Suprapubic skin (tissue), 4 donors: ENCODE results near the gene NEURL1. TPM values are rescaled to one million over a fixed set of nuclear protein-coding genes. Genes with fewer than 3 reads are reported as not detected.

Source experiments
- DNase-seq, 2 donors: peaks; one replicate each; pipeline ENCODE4 v3.0.0-alpha.2; 2019; ENCODE audit warnings: low spot score in 2 of 2
- H3K27ac ChIP-seq: fragments of 200-600 bp; sonication (generic); one replicate; pipeline ENCODE4 v1.5.1; 2019
- H3K27me3 ChIP-seq: fragments of 200-600 bp; sonication (generic); one replicate; pipeline ENCODE4 v1.5.1; 2019
- H3K36me3 ChIP-seq: fragments of 200-600 bp; sonication (generic); one replicate; pipeline ENCODE4 v1.5.1; 2019
- H3K4me1 ChIP-seq: fragments of 200-600 bp; sonication (generic); one replicate; pipeline ENCODE4 v1.5.1; 2019
- H3K4me3 ChIP-seq: fragments of 200-600 bp; sonication (generic); one replicate; pipeline ENCODE4 v1.5.1; 2019; ENCODE audit warnings: mild to moderate bottlenecking
- H3K9me3 ChIP-seq: fragments of 200-600 bp; sonication (generic); one replicate; pipeline ENCODE4 v1.5.1; 2019
- CTCF ChIP-seq, 2 donors: fragments of 200-600 bp in 1 of 2; fragments of 450-650 bp in 1 of 2; sonication (generic) in 1 of 2; IDR thresholded peaks; one replicate each; pipeline ENCODE4 v1.5.1; 2016 to 2019; ENCODE audit warnings: antibody characterized with exemption in 2 of 2, mild to moderate bottlenecking in 1 of 2, moderate library complexity in 1 of 2
- EP300 ChIP-seq: sonication (generic); formaldehyde crosslinking; IDR thresholded peaks from one replicate; pipeline ENCODE4 v1.6.1; 2017; ENCODE audit warnings: antibody characterized with exemption
- POLR2A ChIP-seq, 2 donors: fragments of 450-650 bp; IDR thresholded peaks; one replicate each; pipeline ENCODE4 v1.6.1; 2017; ENCODE audit warnings: antibody characterized with exemption in 2 of 2, mild to moderate bottlenecking in 2 of 2, moderate library complexity in 2 of 2
- POLR2AphosphoS5 ChIP-seq, 3 donors: sonication (generic); formaldehyde crosslinking; IDR thresholded peaks; one replicate each; pipeline ENCODE4 v1.6.1; 2017; ENCODE audit warnings: antibody characterized with exemption in 3 of 3
- WGBS: methylation state at CpG from one replicate; pipeline ENCODE4 v1.1.5; 2018; 5-methylcytosine and 5-hydroxymethylcytosine counted together
- total RNA-seq, 4 donors: library from RNA; depleted of rRNA; stranded (reverse); fragments of >200 nt; gene quantifications; one replicate each; pipeline ENCODE4 v1.1.0, GENCODE V29; 2016

The NEURL1 gene
- total RNA-seq, 4 donors from 2014 or later: 0.18 to 0.30 TPM; not detected in 2

GRCh38 chr10:103622935-103623574 is 129.6 kb downstream of the NEURL1 start:
- Histone ChIP-seq H3K9me3 (no peaks in the 10 kb centered on the region), H3K4me1 (peaks cover 57% of the 10 kb centered on the region), H3K27me3 (no peaks in the 10 kb centered on the region), H3K36me3 (peaks cover 91% of the 10 kb centered on the region), H3K4me3 (no peak overlapping the region), H3K27ac (no peak overlapping the region)
- no peak for DNase-seq
- TF ChIP-seq EP300 (no peak), POLR2AphosphoS5 (IDR thresholded peaks at IDR 0.05) (no peak), POLR2A (IDR thresholded peaks at IDR 0.05) (no peak), CTCF (IDR thresholded peaks at IDR 0.05) (no peak)
- 72% methylated on average over 9 of the region's 11 CpGs for WGBS

GRCh38 chr10:103626178-103626577 is 132.7 kb downstream of the NEURL1 start:
- TF ChIP-seq POLR2A (IDR thresholded peaks at IDR 0.05) (no peak), EP300 (no peak), CTCF (IDR thresholded peaks at IDR 0.05) (no peak), POLR2AphosphoS5 (IDR thresholded peaks at IDR 0.05) (no peak)
- H3K4me1 ChIP-seq: peaks cover 29% of the 10 kb centered on the region
- peaks cover 67% of the 10 kb centered on the region for H3K36me3 ChIP-seq
- no peaks in the 10 kb centered on the region for H3K27me3 ChIP-seq
- H3K9me3 ChIP-seq: no peaks in the 10 kb centered on the region
- DNase-seq: no peak
- H3K4me3 ChIP-seq: no peak overlapping the region
- 63% methylated on average over 6 of the region's 11 CpGs for WGBS
- H3K27ac ChIP-seq: no peak overlapping the region

GRCh38 chr10:103627111-103627892 is 133.8 kb downstream of the NEURL1 start:
- DNase-seq: no peak
- peaks cover 56% of the 10 kb centered on the region for H3K36me3 ChIP-seq
- H3K9me3 ChIP-seq: no peaks in the 10 kb centered on the region
- TF ChIP-seq POLR2A (IDR thresholded peaks at IDR 0.05) (no peak), EP300 (no peak), CTCF (IDR thresholded peaks at IDR 0.05) (no peak), POLR2AphosphoS5 (IDR thresholded peaks at IDR 0.05) (no peak)
- H3K4me3 ChIP-seq: no peak overlapping the region
- H3K27me3 ChIP-seq: no peaks in the 10 kb centered on the region
- peaks cover 22% of the 10 kb centered on the region for H3K4me1 ChIP-seq
- no peak overlapping the region for H3K27ac ChIP-seq
- WGBS: 82% methylated on average over 22 of the region's 22 CpGs

GRCh38 chr10:103627893-103628292 is 134.4 kb downstream of the NEURL1 start:
- peaks cover 17% of the 10 kb centered on the region for H3K4me1 ChIP-seq
- no peak for DNase-seq
- H3K36me3 ChIP-seq: peaks cover 50% of the 10 kb centered on the region
- H3K27me3 ChIP-seq: no peaks in the 10 kb centered on the region
- H3K4me3 ChIP-seq: no peak overlapping the region
- H3K27ac ChIP-seq: no peak overlapping the region
- no peaks in the 10 kb centered on the region for H3K9me3 ChIP-seq
- TF ChIP-seq POLR2A (IDR thresholded peaks at IDR 0.05) (no peak), CTCF (IDR thresholded peaks at IDR 0.05) (no peak), POLR2AphosphoS5 (IDR thresholded peaks at IDR 0.05) (no peak), EP300 (no peak)
- WGBS: 97% methylated on average over 11 of the region's 13 CpGs

- Histone ChIP-seq H3K27ac (no peak overlapping the region), H3K4me3 (no peak overlapping the region), H3K4me1 (peaks cover 9% of the 10 kb centered on the region), H3K9me3 (no peaks in the 10 kb centered on the region), H3K36me3 (peaks cover 34% of the 10 kb centered on the region), H3K27me3 (no peaks in the 10 kb centered on the region)
- WGBS: 100% methylated on average over 1 of the region's 3 CpGs
- DNase-seq: no peak
- no peak for TF ChIP-seq EP300
- TF ChIP-seq POLR2AphosphoS5 (IDR thresholded peaks at IDR 0.05): no peak
- TF ChIP-seq POLR2A (IDR thresholded peaks at IDR 0.05): no peak
These were observed 136.1 kb downstream of the NEURL1 start for GRCh38 chr10:103629581-103629980.
